HEK293T (cell line): ENCODE data around the gene CYP19A1.

Experiments
- BHLHE40 ChIP-seq: fragments of 450-650 bp; IDR thresholded peaks from 2 replicates; pipeline ENCODE4 v1.6.1; 2016; ENCODE audit warnings: mild to moderate bottlenecking, moderate library complexity, borderline replicate concordance
- FOXA1 ChIP-seq: fragments of 450-650 bp; IDR thresholded peaks from 2 replicates; pipeline ENCODE4 v1.6.1; 2016; ENCODE audit warnings: mild to moderate bottlenecking
- FOXM1 ChIP-seq: fragments of 450-650 bp; IDR thresholded peaks from 2 replicates; pipeline ENCODE4 v1.6.1; 2017; ENCODE audit warnings: mild to moderate bottlenecking, borderline replicate concordance
- L3MBTL2 ChIP-seq: fragments of 450-650 bp; conservative IDR thresholded peaks from 2 replicates; pipeline ENCODE4 v1.6.1; 2016; ENCODE audit warnings: mild to moderate bottlenecking
- TARDBP ChIP-seq: fragments of 450-650 bp; IDR thresholded peaks from 2 replicates; pipeline ENCODE4 v1.6.1; 2016

GRCh38 chr15:51240066-51240465, 98.3 kb downstream of the CYP19A1 start:
- TF ChIP-seq BHLHE40 (no peak), FOXA1 (no peak), TARDBP (no peak), FOXM1 (no peak), L3MBTL2 (no peak)
